Nephron progenitor cell (in vitro differentiated cells): ENCODE results near the gene FREY1.

ENCODE experiments used
- DNase-seq: peaks from one replicate; pipeline ENCODE4 v3.0.0; 2021
- H3K27ac Mint-ChIP-seq: 2 replicates; pipeline ENCODE4 v1.8.0; 2021; ENCODE audit warnings: mild to moderate bottlenecking, moderate library complexity, mixed read lengths
- H3K27me3 Mint-ChIP-seq: 2 replicates; pipeline ENCODE4 v1.8.0; 2021; ENCODE audit warnings: mild to moderate bottlenecking, low read depth, mixed read lengths; ENCODE audit not compliant: poor library complexity
- H3K36me3 Mint-ChIP-seq: 2 replicates; pipeline ENCODE4 v1.8.0; 2021; ENCODE audit warnings: low read depth, mixed read lengths
- H3K4me1 Mint-ChIP-seq: 2 replicates; pipeline ENCODE4 v1.8.0; 2021; ENCODE audit warnings: mixed read lengths
- H3K4me3 Mint-ChIP-seq: 2 replicates; pipeline ENCODE4 v1.8.0; 2021; ENCODE audit warnings: mild to moderate bottlenecking, moderate library complexity, mixed read lengths
- H3K9me3 Mint-ChIP-seq: 2 replicates; pipeline ENCODE4 v1.8.0; 2021; ENCODE audit warnings: mild to moderate bottlenecking, moderate library complexity, mixed read lengths
- TF ChIP-seq, protein P1 (sequence below): fragments of 200-600 bp; sonication (generic); IDR thresholded peaks from 2 replicates; pipeline ENCODE4 v1.5.0; 2021; ENCODE audit warnings: antibody characterized with exemption

FREY1 gene

DNA sequence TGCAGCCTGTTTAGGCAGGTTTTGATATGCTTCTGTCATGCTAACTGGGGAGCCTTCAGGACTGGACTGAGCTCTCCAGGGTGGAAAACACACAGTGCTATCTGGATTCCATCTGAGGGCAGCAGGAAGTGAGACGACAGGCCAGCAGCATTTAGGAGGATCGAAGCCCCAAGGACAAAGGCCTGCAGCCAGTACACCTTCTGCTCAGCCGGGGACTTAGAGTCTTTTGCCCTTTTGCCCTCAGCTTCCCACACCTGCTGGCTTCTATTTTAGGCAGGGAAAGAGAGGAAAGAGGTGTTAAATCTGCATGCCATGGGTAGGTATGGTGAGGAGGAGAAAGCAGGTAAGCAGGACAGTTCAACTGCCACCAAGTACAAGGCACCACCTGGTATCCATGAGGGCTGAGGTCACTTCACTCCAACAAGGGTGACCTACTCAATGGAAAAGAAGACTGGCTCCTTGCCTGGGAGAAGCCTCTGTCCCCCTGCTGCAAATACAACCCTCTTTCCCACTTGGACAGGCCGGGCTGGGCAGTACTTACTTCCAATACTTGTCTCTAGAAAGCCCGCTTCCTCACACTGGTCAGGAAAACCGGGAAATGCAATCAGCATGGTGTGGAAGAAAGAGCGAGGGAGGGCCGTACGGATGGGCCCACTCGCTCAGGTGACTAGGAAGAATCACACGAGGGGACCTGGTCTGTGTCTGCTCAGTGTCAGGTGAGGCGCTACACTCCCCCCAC is 27.7 kb upstream of the FREY1 start:
- TF ChIP-seq, protein P1, sequence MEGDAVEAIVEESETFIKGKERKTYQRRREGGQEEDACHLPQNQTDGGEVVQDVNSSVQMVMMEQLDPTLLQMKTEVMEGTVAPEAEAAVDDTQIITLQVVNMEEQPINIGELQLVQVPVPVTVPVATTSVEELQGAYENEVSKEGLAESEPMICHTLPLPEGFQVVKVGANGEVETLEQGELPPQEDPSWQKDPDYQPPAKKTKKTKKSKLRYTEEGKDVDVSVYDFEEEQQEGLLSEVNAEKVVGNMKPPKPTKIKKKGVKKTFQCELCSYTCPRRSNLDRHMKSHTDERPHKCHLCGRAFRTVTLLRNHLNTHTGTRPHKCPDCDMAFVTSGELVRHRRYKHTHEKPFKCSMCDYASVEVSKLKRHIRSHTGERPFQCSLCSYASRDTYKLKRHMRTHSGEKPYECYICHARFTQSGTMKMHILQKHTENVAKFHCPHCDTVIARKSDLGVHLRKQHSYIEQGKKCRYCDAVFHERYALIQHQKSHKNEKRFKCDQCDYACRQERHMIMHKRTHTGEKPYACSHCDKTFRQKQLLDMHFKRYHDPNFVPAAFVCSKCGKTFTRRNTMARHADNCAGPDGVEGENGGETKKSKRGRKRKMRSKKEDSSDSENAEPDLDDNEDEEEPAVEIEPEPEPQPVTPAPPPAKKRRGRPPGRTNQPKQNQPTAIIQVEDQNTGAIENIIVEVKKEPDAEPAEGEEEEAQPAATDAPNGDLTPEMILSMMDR = no peak
- H3K9me3 Mint-ChIP-seq = no peaks in the 10 kb centered on the region
- peaks cover 4% of the 10 kb centered on the region for H3K27me3 Mint-ChIP-seq
- peaks cover 50% of the 10 kb centered on the region for H3K36me3 Mint-ChIP-seq
- peaks cover 37% of the 10 kb centered on the region for H3K4me1 Mint-ChIP-seq
- DNase-seq = no peak
- peak overlapping the region; percentile 36 for H3K27ac Mint-ChIP-seq
- H3K4me3 Mint-ChIP-seq = no peak overlapping the region

DNA sequence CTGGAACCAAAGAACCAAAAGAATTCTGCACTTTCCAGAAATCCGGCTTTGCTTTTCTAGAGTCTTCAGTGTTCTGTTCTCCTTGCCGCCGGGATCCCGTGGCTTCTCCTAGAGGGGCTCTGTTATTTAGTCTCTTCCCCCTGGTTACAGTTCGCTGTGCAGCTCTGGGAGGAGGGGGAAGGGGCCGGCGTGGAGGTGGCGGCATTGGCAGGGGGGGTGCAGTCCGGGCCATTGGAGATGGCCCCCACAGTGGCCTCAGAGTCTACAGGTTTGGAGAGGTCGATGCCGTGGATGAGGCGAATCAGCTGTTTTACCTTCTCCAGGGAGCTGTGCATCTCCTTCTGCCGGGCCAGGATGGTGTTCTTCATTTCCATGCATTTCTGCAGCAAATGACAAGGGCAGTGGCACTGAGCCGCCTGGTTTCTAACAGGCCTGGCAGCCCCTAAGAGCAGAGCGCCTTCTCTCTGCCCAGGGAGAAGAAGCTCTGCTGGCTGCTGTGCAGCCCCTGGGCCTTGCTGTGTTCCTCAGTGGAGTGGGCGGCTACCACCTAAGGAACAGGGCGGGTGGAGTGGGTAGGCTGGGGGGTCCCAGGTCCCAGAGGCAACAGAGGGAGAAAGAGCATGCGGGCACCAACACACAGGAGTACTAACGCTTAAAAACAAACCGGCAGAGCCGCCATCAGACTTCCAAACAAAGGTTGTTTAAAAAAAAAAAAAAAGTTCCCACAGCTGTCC is 26.9 kb upstream of the FREY1 start:
- Mint-ChIP-seq H3K4me3 (no peak overlapping the region), H3K27ac (no peak overlapping the region), H3K36me3 (peaks cover 50% of the 10 kb centered on the region), H3K9me3 (no peaks in the 10 kb centered on the region), H3K4me1 (peaks cover 44% of the 10 kb centered on the region), H3K27me3 (peaks cover 6% of the 10 kb centered on the region)
- no peak for DNase-seq
- TF ChIP-seq, protein P1 = no peak

DNA sequence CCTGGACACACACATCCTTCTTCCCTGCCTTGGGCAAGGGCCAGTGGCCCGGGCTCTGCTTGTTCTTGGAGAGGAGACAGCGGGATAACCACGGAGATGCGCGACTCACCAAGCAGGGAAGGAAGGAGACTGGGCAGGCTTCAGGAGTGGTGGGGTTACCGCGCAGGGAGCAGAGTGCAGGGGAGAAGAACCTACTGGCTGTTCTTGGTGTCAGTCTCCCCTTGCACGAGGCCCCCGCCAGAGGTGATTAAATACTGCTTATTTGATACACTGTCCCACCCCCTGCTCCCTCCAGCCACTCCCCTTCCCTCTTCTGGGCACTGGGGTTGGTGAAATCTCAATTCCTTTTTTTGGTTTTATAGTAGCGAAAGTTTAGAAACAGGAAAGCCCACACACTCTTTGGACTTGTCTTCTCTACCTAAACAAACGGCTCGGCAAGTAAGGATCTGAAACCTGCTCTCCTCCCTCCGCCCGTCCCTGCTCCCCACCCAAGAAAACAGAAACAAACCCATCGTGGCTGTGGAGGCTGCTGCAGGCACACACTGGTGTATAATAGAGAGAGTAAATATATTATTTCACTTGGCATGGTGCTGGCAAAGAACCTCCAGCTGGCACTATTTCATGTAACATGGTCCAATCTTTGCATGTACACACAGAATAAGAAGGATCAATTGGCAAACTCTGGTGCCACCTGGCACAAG is 26.2 kb upstream of the FREY1 start:
- no peak overlapping the region for H3K4me3 Mint-ChIP-seq
- peak overlapping the region; percentile 61 for H3K27ac Mint-ChIP-seq
- peaks cover 41% of the 10 kb centered on the region for H3K4me1 Mint-ChIP-seq
- H3K36me3 Mint-ChIP-seq = peaks cover 47% of the 10 kb centered on the region
- H3K27me3 Mint-ChIP-seq = peaks cover 6% of the 10 kb centered on the region
- TF ChIP-seq, protein P1 = no peak
- no peak for DNase-seq
- H3K9me3 Mint-ChIP-seq = no peaks in the 10 kb centered on the region

DNA sequence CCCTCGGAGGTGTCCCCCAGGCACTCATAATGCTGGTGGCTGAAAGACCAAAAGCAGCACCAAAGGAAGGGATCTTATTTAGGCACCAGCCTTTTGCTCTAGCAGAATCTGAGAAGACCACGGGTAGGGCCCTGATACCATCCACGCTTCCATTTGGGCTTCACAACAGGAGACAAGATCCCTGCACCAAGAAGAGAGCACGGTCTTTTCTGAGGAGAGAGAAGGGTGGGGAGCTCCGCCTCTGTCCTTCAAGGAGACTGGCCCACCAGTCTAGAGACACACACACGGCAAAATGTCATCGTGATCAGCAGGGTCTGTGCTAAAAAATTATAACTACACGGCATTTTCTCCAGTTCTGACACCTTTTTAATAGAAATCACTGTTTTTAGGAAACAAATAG is 25.1 kb upstream of the FREY1 start:
- Mint-ChIP-seq H3K9me3 (no peaks in the 10 kb centered on the region), H3K36me3 (peaks cover 41% of the 10 kb centered on the region), H3K4me3 (no peak overlapping the region), H3K27ac (no peak overlapping the region), H3K4me1 (peaks cover 41% of the 10 kb centered on the region), H3K27me3 (peaks cover 6% of the 10 kb centered on the region)
- DNase-seq = no peak
- TF ChIP-seq, protein P1 = no peak

DNA sequence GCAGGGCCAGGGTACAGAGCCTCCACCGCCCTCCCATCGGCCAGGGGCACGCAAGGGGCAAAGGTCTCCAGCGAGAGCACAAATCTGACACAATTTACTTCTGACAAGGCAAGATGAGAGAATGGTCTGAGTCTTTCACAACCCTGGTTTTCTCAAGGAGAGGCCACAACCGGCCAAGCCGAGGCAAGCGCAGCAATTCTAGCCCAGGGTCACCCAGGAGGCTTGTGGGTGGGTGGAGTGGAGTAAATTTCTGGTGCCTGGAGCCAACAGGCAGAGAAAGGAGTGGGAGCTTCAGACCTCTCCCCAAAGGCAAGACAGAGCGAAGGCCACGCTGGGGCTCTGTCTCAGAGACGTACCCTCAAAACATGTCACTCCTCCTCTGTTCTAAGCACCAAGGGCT is 24.7 kb upstream of the FREY1 start:
- peaks cover 6% of the 10 kb centered on the region for H3K27me3 Mint-ChIP-seq
- H3K9me3 Mint-ChIP-seq = no peaks in the 10 kb centered on the region
- TF ChIP-seq, protein P1 = no peak
- peaks cover 41% of the 10 kb centered on the region for H3K4me1 Mint-ChIP-seq
- DNase-seq = no peak
- H3K27ac Mint-ChIP-seq = peak overlapping the region; percentile 65
- H3K36me3 Mint-ChIP-seq = peaks cover 37% of the 10 kb centered on the region
- no peak overlapping the region for H3K4me3 Mint-ChIP-seq
